Cardiac muscle cell (in vitro differentiated cells and primary cell): ENCODE data around the gene ZNF853. TPM values are rescaled to one million over a fixed set of nuclear protein-coding genes. Genes with fewer than 3 reads are reported as not detected.
"Not testable (repeated sequence)": the region's sequence is repeated elsewhere in the genome, so short reads cannot be mapped to it uniquely, and the experiment has no call there.

Source experiments
- DNase-seq, 2 donors: peaks; one replicate each; pipeline versions ENCODE4 v3.0.0 to v3.0.0-alpha.2; 2010 to 2017; ENCODE audit warnings: low read depth in 1 of 2, low spot score in 1 of 2
- H3K27ac ChIP-seq: fragments of 200-600 bp; sonication (generic); 2 replicates; pipeline ENCODE4 v1.5.1; 2016
- H3K27me3 ChIP-seq: fragments of 200-600 bp; sonication (generic); 2 replicates; pipeline ENCODE4 v1.6.0; 2016; ENCODE audit warnings: control low read depth
- H3K36me3 ChIP-seq: fragments of 200-600 bp; sonication (generic); 2 replicates; pipeline ENCODE4 v1.5.1; 2016; ENCODE audit warnings: control low read depth
- H3K4me1 ChIP-seq: fragments of 200-600 bp; sonication (generic); 2 replicates; pipeline ENCODE4 v1.8.1; 2017; ENCODE audit warnings: low read depth, mild to moderate bottlenecking, mixed run types
- H3K4me3 ChIP-seq: fragments of 200-600 bp; sonication (generic); 2 replicates; pipeline ENCODE4 v1.5.1; 2016; ENCODE audit warnings: mild to moderate bottlenecking
- H3K9me3 ChIP-seq: fragments of 200-600 bp; sonication (generic); 2 replicates; pipeline ENCODE4 v1.5.1; 2017; ENCODE audit warnings: low read depth, mild to moderate bottlenecking, control low read depth
- CTCF ChIP-seq: IDR thresholded peaks from 2 replicates; pipeline ENCODE4 v1.5.1; 2012; ENCODE audit warnings: low read depth, mild to moderate bottlenecking, low read length
- polyA plus RNA-seq: library from polyadenylated mRNA; unstranded; fragments of >200 nt; fragmentation: Nextera tagmentation; extraction: Ambion mirVana; gene quantifications from 2 replicates; pipeline ENCODE4 v1.2.1, GENCODE V29; 2016
- total RNA-seq: library from RNA; depleted of rRNA; stranded (reverse); fragments of >200 nt; gene quantifications from 2 replicates; pipeline ENCODE4 v1.2.3, GENCODE V29; 2016

Gene ZNF853
- total and polyA plus RNA-seq, 2 experiments from 2014 or later, result 16.8 to 31.3 TPM

- no peaks in the 10 kb centered on the region for H3K4me1 ChIP-seq
- peaks cover 5% of the 10 kb centered on the region for H3K36me3 ChIP-seq
- H3K9me3 ChIP-seq, result no peaks in the 10 kb centered on the region
- no peak for DNase-seq
- TF ChIP-seq CTCF, result no peak
- no peak overlapping the region for H3K27ac ChIP-seq
- H3K27me3 ChIP-seq, result no peaks in the 10 kb centered on the region
- H3K4me3 ChIP-seq, result peak overlapping the region; percentile 50
Observed at GRCh38 chr7:6576024-6576866, 39.2 kb upstream of the ZNF853 start.

- Histone ChIP-seq H3K27ac (peak overlapping the region; percentile 93), H3K4me3 (peak overlapping the region; percentile 50), H3K36me3 (peaks cover 10% of the 10 kb centered on the region)
- DNase-seq, result peak in 1 of 2 donors; percentile 25
- not testable (repeated sequence) for H3K4me1 ChIP-seq, H3K9me3 ChIP-seq, H3K27me3 ChIP-seq
Observed at GRCh38 chr7:6576867-6577368, 38.5 kb upstream of the ZNF853 start.

GRCh38 chr7:6577369-6578113 is 37.9 kb upstream of the ZNF853 start, which contains the start of gene ZDHHC4:
TSS of gene ZDHHC4 (plus strand) at chr7:6577454. CDS start at chr7:6580562, 3,108 bp downstream.
- no peak for TF ChIP-seq CTCF
- no peaks in the 10 kb centered on the region for H3K9me3 ChIP-seq
- H3K36me3 ChIP-seq, result peaks cover 17% of the 10 kb centered on the region
- H3K27me3 ChIP-seq, result no peaks in the 10 kb centered on the region
- H3K4me1 ChIP-seq, result no peaks in the 10 kb centered on the region
- peak within 1 kb of the TSS; percentile 93 for H3K27ac ChIP-seq
- DNase-seq, result peak; percentile 93 to 95
- peak within 1 kb of the TSS; percentile 50 for H3K4me3 ChIP-seq

- Histone ChIP-seq H3K4me1 (no peaks in the 10 kb centered on the region), H3K27me3 (no peaks in the 10 kb centered on the region), H3K27ac (peak overlapping the region; percentile 93), H3K9me3 (no peaks in the 10 kb centered on the region), H3K4me3 (peak overlapping the region; percentile 50), H3K36me3 (peaks cover 25% of the 10 kb centered on the region)
- DNase-seq, result peak in 1 of 2 donors; percentile 24
- no peak for TF ChIP-seq CTCF
Observed at GRCh38 chr7:6578114-6579084, 37.0 kb upstream of the ZNF853 start.

- Histone ChIP-seq H3K9me3 (no peaks in the 10 kb centered on the region), H3K4me1 (no peaks in the 10 kb centered on the region), H3K4me3 (no peak overlapping the region), H3K36me3 (peaks cover 33% of the 10 kb centered on the region), H3K27me3 (no peaks in the 10 kb centered on the region), H3K27ac (no peak overlapping the region)
- no peak for DNase-seq
- TF ChIP-seq CTCF, result peak; percentile 16
Observed at GRCh38 chr7:6579446-6579845, 36.0 kb upstream of the ZNF853 start.

- not testable (repeated sequence) for H3K4me1 ChIP-seq, H3K4me3 ChIP-seq, H3K9me3 ChIP-seq, H3K27me3 ChIP-seq, DNase-seq, H3K27ac ChIP-seq
- H3K36me3 ChIP-seq, result peaks cover 58% of the 10 kb centered on the region
Observed at GRCh38 chr7:6585746-6586432, 29.5 kb upstream of the ZNF853 start.
